Stimulated activated CD4-positive, alpha-beta T cell treated with anti-CD3 and anti-CD28 coated beads, Interleukin-15, amount 100 ng/mL, for 1 hour (primary cell): ENCODE measurements around the gene TBC1D22B.

Experiments used
- DNase-seq, 2 donors: peaks; one replicate each; pipeline ENCODE4 v3.0.0-alpha.2; 2020; ENCODE audit warnings: low read depth in 1 of 2, low spot score in 1 of 2

TBC1D22B gene, protein sequence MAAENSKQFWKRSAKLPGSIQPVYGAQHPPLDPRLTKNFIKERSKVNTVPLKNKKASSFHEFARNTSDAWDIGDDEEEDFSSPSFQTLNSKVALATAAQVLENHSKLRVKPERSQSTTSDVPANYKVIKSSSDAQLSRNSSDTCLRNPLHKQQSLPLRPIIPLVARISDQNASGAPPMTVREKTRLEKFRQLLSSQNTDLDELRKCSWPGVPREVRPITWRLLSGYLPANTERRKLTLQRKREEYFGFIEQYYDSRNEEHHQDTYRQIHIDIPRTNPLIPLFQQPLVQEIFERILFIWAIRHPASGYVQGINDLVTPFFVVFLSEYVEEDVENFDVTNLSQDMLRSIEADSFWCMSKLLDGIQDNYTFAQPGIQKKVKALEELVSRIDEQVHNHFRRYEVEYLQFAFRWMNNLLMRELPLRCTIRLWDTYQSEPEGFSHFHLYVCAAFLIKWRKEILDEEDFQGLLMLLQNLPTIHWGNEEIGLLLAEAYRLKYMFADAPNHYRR

DNA sequence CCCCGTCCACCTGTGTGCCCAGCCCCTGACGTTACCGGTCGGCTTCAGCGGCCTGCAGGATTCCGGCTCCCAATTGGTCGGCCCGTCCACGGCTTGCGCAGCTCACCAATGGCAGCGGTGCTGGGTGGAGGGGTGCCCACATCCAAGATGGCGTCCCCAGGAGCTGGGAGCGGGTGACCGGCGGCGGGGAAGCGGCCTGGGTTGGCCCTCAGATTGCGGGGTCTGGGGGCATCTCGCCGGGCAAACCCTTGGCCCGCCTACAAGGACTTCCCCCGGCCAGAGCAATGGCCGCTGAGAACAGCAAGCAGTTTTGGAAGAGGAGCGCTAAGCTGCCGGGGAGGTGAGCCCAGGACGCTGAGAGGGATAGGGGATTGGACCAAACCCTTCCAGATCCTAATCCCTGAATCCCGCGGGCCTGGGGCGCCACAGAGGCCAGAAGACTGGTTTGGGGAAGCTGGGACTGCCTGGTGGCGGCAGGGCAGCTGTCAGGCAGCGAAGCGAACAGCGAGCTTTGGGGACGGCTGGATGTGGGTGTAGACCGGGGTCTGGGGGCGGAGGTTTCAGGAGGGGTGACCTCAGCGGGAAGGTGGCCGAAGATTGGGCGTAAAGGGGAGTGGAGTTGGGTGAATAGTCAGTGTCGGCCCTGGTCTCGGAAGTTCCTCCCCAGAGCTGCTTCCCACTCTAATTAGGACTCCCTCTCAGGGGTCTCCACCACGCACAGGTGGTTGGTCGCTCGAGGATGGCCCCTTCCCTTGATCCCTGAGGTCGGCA lies at the start of gene TBC1D22B, which contains the start of gene TMEM217:
TSS of gene TBC1D22B (plus strand) at position 139 of the 771 bp plus-strand sequence. CDS start at position 285, 146 bp downstream.
TSS of gene TMEM217 (minus strand) at position 511 of the 771 bp plus-strand sequence. CDS start 39,114 bp downstream, outside the sequence.
- peak; percentile 90 for DNase-seq

DNA sequence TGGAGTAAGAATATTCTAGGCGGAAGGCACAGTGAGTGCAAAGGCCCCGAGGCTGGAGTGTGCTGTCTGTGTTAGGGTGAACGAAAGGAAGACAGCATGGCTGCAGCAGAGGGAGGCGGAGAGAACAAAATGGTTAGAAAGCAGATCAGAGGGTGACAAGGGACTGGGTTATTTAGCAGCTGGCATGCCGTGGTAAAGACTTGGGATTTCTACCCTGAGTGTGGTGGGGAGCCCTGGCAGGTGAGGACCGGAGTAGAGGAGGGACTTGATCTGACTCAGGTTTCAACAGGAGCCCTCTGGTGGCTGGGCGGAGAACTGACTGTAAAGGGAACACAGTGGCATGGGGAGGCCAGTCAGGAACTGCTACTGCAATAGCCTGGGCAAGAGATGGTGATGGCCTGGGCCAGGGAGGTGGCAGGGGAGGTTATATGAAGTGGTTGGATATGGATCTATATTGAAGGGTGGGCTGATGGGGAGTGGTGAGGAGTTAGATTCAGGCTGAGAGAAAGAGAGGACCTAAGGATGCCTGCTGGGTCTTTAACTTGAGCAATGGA lies 49.6 kb upstream of the TBC1D22B start:
- DNase-seq = peak; percentile 76 to 78

DNA sequence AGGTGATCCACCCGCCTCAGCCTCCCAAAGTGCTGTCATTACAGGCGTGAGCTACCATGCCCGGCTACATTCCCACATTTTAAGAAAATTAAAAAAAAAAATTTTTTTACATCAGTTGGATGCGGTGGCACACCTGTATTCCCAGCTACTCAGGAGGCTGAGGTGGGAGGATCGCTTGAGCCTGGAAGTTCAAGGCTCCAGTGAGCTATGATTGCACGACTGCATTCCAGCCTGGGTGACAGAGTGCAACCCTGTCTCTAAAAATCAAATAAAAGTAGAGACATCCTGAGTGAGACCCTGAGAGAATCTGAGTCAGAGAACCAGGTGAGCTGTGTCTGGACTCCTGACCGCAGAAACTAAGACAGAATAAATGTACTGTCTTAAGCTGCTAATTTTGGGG lies 48.8 kb upstream of the TBC1D22B start:
- DNase-seq = no peak

DNA sequence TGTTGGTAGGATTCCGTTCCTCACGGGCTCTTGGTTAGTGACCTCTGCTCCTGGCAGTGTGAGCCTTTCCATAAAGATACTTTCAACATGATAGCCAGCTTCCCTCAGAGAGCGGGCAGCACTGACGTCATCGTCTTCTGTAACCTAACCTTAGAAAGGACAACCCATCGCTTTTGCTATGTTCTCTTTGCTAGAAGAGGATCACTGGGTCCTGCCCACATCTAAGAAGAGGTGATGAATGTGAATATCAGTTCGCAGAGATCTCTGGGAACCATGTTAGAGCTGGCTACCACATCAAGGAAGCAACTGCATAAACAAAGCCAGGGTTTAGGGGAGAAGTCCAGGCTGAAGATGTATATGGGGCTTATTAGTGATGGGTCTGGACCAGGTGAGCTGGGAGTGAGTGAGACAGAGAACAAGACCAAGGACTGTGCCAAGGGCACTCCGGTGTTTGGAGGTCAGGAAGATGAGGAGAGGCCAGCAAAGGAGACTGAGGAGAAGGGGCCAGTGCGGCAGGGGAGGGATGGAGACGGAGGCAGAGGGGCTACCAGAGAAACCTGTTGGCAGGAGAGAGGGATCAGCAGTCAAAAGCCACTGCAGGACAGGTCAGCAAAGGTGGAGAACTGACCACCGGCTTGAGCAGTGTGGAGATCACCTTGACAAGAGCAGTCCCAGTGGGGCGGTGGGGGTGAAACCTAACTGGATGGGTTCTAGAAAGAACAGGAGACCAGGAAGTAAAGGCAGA lies 47.9 kb upstream of the TBC1D22B start:
- peak in 1 of 2 donors; percentile 6 for DNase-seq

DNA sequence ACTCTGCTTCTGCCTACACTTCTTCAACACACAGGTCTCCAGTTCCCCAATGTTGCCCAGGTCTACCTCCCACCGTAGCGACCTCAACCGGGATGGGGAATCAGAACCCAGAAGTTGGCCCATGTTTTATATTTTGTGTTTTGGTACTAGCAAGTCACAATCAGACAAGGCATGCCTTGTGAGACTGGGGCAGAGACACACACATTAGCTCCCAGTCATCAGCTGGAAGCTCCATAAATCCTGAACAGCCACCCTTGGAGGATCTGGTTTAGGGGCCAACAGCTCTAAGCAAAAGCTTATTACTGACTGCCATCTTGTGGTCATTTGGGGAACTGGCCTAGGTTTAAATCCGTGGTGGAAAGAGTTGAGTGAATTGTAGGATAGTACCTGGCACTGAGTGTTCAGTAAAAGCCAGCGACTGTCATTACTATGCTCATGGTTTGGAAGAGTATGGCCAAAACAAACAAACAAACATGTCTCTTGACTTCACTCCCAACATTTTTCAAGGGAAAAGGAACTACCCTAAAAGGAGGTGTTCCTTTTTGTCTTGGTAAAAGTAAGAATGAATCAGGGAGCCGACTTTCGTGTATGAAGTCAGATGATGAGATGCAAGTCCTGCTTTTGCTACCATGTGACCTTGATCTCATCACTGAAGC lies 47.1 kb upstream of the TBC1D22B start:
- peak; percentile 31 to 52 for DNase-seq

DNA sequence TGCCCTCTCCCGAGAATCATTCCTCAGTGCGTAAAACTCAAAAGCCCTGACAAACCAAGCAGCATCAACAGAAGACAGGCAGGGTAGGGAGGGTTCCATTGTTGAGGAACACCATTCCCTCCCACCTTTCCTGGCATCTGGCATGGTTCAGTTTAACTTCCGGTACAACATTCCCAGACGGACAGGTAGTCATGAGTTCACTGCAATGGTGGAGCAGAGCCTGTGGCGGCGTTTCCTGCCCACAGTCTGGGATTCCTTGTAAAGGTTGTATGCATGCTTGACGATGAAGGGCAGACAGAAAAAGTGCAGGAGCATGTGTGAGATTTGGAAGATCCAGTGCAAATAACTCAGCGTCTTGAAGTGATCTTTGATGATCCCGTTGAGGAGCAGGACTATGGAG lies 45.3 kb upstream of the TBC1D22B start:
- DNase-seq = no peak

DNA sequence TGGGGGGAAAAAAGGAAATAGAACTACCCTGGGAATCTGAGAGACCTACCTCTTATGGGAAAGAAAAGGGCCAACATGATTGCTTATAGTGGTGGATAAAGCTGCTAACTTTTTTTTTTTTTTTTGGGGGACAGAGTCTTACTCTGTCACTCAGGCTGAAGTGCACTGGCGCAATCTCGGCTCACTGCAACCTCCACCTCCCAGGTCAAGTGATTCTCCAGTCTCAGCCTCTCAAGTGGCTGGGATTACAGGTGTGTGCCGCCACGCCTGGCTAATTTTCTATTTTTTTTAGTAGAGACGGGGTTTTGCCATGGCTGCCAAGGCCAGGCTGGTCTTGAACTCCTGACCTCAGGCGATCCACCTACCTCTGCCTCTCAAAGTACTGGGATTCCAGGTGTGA lies 39.5 kb upstream of the TBC1D22B start:
- no peak for DNase-seq

DNA sequence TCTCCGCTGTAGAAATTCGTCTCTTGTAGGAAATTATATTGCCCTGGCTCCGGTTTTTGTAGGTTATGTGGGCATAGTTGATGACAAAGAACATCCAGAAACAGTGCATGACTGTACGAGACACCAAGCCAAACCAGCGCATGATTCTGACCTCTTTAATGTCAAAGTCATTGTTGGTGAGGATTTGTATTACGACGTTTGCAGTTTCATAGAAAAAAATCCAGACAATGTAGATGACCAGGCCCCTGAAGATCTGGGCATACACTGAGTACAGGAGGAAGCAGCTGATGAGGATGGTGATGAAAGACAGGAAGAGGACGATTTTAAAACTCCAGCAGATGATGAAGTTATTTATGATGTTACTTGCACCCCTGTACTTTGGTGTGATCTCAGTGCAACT lies 39.1 kb upstream of the TBC1D22B start:
- DNase-seq = no peak

DNA sequence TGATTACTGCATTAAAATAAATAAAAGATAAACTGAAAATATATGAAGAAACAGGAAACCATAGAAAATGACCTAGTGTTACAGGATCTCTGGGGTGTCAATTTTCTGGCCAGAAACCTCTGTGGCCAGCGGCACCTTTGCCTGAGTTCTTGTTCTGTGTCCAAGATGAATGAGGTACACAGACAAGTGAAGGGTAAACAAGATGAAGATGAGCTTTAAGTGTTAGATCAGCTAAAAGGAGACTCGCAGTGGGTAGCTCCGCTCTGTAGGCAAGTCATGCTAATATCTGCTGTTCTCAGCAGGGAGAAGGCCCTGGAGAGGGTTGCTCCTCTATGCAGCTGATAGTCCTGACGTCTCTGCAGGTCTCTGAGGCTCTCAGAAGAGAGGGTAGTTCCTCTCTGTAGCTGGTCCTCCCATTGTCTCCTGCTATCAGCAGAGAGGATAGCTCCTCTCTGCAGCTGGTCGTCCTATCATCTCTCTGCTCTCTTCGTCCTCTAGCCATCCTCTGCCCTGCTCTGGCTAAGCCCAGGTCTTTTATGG lies 35.9 kb upstream of the TBC1D22B start:
- no peak for DNase-seq

DNA sequence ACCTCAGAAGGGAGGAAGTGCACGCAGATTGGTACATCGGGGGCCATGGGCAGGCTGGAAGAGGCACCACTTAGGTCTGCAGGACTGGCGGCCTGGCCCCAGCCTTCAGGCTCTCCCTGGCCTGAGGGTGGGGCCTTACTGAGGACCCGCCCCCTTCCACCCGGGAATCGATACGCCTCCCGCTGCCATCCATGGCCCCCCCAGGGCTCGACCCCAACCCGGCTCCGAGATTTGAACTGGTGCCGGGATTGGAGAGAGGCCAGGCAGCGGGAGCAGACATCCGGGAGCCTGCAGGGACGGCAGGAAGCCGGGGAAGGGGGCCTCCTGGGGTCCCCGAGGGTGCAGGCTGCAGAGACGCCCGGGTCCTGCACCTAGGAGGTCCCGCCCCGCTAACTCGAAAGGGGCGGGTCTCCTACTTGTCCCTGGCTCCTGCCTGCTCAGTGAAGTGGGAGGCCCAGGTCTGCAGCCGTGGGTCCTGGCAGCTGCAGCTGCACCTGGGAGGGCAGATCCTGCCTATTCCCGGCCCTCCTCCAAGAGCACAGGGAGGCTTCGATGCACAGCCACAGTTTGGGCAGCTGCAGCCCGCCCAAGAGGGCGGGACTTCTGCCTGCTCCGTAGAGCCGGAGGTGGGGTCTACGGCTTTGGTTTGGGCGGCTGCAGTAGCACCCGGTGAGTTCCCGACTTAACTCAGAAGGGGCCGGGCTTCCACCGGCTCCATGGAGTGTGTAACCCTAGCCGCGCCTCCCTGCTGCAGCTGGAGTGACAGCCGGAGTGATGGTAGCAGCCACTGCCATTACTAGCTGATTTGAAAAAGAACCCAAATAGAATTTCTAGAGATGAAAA lies 35.2 kb upstream of the TBC1D22B start:
- DNase-seq = peak; percentile 15 to 45

DNA sequence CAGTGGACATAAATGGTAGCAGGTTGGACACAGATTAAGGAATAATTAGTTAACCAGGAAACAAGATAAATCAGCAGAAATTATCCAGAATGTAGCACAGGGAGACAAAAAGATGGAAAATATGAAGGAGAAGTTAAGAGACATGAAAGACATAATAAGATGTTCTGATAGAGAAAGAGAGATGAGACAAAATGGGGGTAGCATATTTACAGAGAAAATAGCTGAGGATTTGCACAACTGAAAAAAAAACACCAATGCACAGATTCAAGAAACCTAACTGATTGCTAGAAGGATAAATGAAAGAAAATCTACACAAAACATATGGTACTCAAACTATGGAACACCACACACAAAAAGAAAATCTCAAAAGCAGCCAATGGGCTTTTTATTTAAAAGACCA lies 34.6 kb upstream of the TBC1D22B start:
- no peak for DNase-seq

DNA sequence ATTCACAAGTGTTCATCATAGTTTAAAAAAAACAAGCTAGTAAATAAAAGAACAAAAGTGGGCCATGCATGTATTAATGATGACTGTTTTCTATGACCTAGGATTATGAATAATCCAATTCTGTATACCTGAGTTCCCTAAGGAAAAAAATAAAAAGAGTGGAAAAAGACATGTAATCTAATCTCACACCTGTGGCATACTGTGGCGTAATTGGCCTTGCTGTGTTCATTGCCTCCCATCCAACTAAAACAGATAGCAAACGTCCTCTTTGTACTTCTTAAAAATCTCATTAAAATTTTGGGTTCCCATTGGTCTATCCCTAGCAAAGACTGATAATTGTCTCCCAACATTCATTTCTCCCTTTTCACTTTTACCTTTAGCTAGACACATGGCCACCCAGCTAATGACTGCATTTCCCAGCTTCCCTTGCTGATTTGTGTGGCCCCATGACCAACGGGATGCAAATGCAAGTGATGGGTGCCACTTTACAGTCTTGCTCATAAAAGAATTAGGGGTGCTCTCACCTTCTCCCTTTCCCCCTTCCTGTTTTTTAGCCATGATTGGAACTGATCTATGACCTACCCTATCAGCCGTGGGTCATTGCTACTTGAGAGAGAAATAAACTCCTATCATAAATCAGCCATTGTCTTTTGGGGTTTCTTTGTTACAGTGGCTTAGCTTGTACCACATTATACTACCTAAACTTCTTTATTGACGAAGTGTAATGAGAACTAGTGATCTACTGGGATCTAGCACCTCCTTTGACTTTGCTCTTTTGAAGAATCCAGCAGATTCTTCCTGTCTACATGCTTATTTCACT lies 32.0 kb upstream of the TBC1D22B start:
- DNase-seq = no peak

DNA sequence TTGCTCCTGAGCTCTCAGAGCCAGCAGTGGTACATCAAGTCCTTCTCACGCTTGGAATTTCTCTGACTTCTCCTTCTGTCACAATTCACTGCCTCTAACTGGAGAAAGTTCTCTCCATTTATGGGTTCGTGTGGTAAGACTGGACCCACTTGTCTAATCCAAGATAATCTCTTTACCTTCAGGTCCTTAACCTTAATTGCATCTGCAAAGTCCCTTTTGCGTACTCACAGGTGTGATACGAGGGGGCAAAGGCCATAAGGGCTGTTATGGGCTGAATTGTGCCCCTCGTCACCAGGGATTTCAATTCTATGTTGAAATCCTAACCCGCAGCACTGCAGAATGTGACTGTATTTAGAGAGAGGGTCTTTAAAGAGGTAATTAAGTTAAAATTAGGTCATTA lies 27.5 kb upstream of the TBC1D22B start:
- no peak for DNase-seq

DNA sequence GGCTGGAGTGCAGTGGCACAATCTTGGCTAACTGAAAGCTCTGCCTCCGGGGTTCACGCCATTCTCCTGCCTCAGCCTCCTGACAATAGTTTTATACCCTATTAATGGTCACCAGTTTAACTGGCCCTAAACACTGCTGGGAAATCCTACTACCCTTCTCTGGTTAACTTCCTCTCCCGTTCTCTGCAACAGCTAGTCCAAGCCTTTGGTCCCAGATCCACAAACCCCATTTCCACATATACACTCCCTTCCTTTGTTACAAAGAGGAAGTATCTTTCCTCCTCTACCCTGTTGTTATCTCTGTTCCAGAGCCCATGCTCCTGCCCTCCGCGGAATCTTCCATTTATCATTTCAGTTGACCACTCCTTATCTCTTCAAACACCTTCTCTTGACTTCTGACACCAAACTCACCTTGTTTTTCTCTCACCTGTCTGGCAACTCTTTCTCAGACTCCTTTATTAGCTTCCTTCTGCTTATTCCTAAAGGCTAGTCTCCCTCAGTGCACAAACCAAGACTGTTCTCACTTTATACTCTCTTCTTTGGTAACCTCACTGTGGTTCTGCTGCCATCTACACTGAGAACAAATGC lies 25.0 kb upstream of the TBC1D22B start:
- no peak for DNase-seq

DNA sequence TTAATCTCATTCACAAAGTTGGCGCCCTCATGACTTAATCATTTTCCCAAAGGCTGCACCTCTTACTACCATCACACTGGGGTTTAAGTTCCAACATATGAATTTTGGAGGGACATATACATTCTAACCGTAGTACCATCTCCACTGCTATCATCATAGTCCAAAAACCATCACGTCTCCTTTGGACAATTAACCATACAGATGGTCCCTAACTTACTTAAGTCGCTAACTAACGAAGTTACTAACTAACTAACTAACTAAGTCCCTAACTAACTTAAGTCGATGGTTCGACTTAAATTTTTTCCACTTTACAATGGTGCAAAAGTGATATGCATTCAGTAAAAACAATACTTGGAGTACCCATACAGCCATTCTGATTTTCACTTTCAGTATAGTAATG lies 24.0 kb upstream of the TBC1D22B start:
- DNase-seq = no peak

DNA sequence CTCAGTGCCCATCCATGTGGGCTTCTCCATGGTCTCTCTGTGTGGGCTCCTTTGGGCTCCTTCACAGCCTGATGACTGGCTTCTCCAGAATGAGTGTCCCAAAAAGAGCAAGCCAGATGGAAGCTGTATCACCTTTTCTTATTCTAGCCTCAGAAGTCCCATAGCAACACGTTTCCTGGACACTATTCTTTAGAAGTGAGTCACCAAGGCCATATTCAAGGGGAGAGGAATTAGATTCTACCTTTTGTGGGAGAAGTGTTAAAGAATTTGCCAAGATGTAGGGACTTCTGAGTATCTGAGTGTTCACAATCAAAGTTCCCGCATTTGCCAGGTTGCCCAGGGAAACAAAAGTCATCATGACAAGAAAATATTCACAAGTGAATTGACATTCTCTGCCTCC lies 20.7 kb upstream of the TBC1D22B start:
- DNase-seq = no peak

DNA sequence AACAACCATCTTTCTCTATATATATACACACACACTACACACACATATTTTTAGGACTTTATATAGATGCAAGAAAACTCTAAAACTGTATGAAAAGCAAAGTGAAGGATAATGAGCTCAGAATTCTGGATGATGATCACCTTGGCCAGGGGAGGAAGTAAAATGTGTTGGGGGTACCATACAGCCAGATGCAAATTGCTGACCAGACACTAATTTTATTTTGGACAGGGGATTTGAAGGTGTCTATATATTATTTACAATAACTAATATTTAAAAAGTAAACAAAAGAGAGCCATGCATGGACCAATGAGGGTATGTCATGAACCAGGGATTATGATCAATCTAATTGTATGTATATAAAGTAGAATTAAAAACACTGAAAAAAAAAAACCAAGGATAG lies 19.8 kb upstream of the TBC1D22B start:
- no peak for DNase-seq

DNA sequence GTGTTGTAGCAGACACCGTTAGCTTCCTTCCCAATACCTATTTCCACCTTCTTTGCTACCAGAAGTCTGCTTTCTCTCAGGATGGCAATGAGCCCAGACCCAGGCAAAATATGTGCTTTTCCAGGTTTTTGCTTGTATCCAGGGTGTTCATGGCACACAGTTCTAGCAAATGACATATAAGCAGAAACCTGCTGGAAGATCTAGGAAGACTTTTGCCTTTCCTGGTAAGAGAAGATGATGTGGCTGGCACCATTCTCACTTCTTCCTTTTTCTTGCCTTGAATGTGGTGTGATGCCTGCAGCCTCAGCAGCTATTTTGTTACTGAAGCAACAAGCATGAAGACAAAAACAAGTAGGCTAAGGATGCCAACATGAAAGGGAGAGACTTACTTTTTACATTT lies 19.2 kb upstream of the TBC1D22B start:
- DNase-seq = no peak
